GM12801 (cell line): ENCODE results near the gene SLC16A10.

Experiments used
- TF ChIP-seq, protein P1 (sequence below): IDR thresholded peaks from one replicate; pipeline ENCODE4 v1.5.1; 2011; ENCODE audit warnings: control low read depth; ENCODE audit not compliant: insufficient read length; ENCODE audit errors: extremely low read depth

The SLC16A10 gene

DNA sequence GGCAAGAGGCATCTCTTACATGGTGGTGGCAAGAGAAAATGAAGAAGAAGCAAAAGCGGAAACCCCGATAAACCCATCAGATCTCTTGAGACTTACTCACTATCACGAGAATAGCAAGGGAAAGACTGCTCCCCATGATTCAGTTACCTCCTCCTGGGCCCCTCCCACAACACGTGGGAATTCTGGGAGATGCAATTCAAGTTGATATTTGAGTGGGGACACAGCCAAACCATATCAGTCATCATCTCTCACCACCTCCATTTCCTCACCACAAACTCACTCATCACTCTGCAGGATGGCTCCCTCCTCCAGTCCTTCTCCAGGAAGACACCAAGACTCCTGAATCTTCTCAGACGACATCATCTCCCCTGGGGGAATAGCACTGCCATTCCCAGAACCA lies 25.8 kb upstream of the SLC16A10 start:
- TF ChIP-seq, protein P1, sequence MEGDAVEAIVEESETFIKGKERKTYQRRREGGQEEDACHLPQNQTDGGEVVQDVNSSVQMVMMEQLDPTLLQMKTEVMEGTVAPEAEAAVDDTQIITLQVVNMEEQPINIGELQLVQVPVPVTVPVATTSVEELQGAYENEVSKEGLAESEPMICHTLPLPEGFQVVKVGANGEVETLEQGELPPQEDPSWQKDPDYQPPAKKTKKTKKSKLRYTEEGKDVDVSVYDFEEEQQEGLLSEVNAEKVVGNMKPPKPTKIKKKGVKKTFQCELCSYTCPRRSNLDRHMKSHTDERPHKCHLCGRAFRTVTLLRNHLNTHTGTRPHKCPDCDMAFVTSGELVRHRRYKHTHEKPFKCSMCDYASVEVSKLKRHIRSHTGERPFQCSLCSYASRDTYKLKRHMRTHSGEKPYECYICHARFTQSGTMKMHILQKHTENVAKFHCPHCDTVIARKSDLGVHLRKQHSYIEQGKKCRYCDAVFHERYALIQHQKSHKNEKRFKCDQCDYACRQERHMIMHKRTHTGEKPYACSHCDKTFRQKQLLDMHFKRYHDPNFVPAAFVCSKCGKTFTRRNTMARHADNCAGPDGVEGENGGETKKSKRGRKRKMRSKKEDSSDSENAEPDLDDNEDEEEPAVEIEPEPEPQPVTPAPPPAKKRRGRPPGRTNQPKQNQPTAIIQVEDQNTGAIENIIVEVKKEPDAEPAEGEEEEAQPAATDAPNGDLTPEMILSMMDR, result no peak

DNA sequence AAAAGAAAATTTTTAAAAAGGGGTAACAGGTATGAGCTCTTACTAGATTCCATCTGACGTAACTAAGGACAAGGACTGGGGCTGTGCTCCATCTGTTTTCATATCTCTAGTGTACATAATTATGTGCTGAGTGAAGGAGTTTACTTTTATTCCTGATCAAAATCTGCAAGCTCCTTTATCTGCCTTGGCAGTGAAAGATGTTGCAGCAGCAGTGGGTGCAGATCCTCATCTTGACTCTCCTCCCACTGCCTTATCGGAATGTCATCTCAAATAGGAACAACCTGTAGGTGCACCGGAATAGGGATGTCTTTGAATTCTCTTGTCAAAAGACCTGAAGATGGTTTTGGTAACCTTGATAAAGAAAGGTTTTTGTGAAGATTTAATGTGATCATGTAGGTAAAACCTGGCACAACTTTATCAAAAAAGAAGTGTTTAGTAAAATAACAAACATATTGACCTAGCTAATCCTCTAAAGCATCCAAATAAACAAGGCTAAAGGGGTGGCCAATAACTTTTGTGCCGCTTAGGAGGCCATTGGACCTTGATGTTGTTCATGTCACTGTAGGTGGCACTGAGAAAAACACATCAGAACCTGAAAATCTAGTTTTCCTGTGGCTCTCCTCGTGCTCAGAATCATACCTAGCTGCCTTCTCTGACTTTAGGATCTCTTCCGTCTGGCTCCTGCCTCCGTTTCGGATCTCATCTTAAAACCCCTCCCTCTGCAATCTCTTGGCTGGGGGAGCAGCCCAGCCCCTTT lies 19.0 kb upstream of the SLC16A10 start:
- TF ChIP-seq, protein P1, result no peak

DNA sequence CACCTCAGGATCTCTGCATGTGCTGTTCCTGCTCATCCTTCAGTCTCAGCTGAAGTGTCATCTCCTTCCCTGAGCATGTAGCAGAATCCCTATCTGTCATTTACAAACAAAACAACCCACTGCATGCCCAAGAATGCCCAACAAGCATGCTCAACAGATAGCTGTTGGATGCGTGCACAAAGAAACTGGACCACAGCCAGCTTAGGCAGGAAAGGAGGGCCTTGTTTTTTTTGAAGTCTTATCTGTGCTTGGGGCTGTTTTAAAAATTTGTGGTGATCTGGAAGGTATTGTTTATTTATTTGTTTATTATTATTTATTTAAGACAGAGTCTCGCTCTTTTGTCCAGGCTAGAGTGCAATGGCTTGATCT lies 18.5 kb upstream of the SLC16A10 start:
- TF ChIP-seq, protein P1, result no peak

DNA sequence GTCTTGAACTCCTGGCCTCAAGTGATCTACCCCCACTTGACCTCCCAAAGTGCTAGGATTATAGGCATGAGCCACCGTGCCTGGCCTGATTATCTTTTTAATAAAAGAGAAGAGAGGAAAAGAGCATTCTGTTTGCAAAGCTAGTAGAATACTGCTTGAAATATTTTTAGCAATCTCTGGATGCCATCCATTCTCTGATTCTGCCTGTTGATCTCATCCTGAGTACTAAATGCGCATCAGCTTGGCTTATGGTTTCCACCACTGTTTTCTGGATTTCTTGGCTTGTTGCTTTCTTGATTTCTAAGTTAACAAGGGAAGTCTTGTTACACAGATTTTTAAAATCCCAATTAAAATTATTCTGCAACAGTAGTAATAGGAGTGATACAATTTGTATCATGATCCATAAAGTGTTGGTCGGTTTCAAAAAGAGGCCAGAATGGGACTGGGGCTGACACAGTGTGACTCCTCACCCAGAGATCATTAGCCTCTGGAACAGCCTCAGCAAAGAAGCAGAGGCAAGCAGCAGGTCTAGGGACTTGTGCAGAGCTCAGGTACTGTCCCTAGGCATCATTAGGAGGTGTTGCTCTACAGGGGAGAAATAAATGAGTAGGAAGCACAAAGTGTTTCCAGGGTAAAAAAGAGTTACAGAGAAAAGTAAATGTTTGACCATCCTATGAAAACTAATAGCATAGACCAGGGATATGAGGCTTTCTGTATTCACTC lies 17.8 kb upstream of the SLC16A10 start:
- TF ChIP-seq, protein P1, result no peak

DNA sequence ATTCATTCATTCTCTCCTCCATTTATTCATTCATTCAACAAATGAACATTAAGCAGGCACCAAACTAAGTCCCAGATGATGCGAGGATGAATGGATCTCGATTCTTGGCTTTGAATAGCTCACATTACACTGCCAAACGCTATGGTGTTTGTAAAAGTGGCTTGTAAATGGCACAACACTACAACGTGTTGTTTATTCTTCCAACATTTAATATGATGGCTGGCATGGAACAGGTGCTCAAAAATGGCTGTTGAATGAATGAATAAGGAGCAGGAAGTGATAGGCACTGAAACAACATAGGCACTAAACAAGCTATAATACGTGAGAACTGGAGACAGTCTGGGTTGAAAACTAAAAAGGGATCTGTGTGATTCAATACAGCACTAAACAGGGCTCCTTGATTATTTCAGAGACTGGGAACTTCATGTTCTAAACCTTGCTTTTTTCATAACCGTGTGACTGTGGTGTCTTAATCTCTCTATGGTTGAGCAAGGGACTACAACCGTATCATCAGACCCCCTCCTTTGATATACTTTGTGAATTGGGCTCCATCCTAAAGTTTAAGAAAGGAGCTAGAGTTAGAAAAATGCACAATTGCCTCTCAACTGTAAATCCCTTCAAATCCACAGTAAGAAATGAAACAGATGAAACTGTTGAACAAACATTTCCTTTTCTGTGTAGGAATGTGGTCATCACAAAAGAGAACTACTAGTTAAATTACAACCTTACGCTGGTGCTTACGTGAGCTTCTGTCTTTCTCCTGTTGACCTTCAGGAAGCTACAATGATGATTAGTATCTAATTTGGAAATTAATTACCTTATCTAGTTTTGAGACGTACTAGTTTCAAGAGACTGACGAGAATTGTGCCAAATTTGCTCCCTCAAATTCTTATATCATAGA lies 16.9 kb upstream of the SLC16A10 start:
- TF ChIP-seq, protein P1, result no peak

DNA sequence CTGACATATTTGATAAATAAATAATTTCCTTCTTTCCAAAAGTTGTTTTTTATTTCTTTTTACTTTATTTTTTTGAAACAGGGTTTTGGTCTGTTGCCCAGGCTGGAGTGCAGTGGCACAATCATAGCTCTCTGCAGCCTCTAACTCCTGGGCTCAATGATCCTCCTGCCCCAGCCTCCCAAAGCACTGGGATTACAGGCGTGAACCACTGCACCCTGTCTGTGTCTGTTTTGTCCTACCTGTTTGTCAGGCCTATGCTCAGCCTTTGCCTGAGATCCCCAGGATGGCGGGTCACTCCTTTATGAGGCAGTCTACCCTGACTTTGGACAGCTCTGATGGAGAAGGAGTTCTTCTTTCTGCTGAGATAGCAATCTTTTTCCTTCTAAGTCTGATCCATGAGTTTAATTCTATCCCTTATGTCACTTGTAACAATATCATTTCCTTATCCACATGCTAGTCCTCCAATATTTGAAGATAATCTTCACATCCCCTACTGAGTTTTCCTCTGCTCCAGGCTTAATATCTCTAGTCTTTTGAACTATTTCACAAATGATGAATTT lies 14.4 kb upstream of the SLC16A10 start:
- TF ChIP-seq, protein P1, result no peak

DNA sequence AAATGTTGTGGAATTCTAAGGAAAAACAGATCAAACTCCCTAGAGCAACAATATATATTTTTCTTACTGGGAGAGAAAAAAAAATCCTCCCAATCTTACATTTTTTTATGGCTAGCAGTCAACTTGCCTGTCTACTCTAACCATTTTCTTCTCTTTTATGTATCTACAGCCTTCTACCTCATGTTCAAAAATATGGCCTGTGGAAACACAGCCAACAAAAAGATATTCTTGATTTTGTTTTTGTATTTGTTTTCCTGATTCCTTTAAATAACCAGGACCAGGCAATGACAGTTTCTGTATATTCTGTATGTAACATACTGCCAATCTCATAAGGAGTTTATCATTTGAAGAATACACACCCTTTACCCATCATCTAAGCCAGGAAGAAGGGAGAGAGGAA lies 13.0 kb upstream of the SLC16A10 start:
- TF ChIP-seq, protein P1, result no peak
